ENCODE data around the gene HDAC4.

DNA sequence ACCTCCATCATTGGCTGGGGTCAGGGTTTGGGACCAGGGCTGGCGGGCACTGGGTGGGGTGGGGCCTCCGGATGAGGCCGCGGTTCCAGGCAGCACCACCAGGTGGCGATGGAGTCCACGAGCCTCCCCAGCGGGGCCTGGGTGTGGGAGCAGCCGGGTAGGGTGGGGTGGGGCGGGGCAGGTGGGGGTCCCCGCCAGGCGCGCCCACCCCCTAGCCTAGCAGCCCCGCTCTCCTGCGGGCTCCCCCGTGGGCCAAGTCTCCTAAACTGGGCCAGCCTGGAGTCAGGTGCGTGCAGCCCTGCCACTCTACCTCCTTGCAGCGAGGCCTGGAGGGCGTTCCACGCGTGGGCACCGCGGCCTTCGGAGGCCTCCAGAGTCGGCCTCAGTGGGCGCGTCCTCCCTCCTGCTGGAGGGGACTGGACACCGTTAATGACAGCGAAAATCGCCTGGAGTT lies 365.4 kb downstream of the HDAC4 start:
- TF ChIP-seq POLR2A (IDR thresholded peaks at IDR 0.05; ENCODE audit: low read depth, low read length) (no peak), ZBTB11 (CRISPR knock-in tag; IDR thresholded peaks at IDR 0.05) (no peak), SMAD5 (IDR thresholded peaks at IDR 0.05; ENCODE audit: low read depth) (no peak), POLR2AphosphoS5 (IDR thresholded peaks at IDR 0.05; ENCODE audit: low read length) (no peak), ZZZ3 (IDR thresholded peaks at IDR 0.05; ENCODE audit: control insufficient read depth, insufficient read length, low read depth) (no peak), MAX (IDR thresholded peaks at IDR 0.05; ENCODE audit: low read depth, low read length) (no peak)
- TF ChIP-seq, protein P1, sequence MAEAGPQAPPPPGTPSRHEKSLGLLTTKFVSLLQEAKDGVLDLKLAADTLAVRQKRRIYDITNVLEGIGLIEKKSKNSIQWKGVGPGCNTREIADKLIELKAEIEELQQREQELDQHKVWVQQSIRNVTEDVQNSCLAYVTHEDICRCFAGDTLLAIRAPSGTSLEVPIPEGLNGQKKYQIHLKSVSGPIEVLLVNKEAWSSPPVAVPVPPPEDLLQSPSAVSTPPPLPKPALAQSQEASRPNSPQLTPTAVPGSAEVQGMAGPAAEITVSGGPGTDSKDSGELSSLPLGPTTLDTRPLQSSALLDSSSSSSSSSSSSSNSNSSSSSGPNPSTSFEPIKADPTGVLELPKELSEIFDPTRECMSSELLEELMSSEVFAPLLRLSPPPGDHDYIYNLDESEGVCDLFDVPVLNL (IDR thresholded peaks at IDR 0.05; ENCODE audit: low read depth, low read length), result no peak
- TF ChIP-seq, protein P2, sequence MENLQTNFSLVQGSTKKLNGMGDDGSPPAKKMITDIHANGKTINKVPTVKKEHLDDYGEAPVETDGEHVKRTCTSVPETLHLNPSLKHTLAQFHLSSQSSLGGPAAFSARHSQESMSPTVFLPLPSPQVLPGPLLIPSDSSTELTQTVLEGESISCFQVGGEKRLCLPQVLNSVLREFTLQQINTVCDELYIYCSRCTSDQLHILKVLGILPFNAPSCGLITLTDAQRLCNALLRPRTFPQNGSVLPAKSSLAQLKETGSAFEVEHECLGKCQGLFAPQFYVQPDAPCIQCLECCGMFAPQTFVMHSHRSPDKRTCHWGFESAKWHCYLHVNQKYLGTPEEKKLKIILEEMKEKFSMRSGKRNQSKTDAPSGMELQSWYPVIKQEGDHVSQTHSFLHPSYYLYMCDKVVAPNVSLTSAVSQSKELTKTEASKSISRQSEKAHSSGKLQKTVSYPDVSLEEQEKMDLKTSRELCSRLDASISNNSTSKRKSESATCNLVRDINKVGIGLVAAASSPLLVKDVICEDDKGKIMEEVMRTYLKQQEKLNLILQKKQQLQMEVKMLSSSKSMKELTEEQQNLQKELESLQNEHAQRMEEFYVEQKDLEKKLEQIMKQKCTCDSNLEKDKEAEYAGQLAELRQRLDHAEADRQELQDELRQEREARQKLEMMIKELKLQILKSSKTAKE (IDR thresholded peaks at IDR 0.05; ENCODE audit: low read depth, poor library complexity, severe bottlenecking), result no peak
- TF ChIP-seq, protein P3, sequence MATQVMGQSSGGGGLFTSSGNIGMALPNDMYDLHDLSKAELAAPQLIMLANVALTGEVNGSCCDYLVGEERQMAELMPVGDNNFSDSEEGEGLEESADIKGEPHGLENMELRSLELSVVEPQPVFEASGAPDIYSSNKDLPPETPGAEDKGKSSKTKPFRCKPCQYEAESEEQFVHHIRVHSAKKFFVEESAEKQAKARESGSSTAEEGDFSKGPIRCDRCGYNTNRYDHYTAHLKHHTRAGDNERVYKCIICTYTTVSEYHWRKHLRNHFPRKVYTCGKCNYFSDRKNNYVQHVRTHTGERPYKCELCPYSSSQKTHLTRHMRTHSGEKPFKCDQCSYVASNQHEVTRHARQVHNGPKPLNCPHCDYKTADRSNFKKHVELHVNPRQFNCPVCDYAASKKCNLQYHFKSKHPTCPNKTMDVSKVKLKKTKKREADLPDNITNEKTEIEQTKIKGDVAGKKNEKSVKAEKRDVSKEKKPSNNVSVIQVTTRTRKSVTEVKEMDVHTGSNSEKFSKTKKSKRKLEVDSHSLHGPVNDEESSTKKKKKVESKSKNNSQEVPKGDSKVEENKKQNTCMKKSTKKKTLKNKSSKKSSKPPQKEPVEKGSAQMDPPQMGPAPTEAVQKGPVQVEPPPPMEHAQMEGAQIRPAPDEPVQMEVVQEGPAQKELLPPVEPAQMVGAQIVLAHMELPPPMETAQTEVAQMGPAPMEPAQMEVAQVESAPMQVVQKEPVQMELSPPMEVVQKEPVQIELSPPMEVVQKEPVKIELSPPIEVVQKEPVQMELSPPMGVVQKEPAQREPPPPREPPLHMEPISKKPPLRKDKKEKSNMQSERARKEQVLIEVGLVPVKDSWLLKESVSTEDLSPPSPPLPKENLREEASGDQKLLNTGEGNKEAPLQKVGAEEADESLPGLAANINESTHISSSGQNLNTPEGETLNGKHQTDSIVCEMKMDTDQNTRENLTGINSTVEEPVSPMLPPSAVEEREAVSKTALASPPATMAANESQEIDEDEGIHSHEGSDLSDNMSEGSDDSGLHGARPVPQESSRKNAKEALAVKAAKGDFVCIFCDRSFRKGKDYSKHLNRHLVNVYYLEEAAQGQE (IDR thresholded peaks at IDR 0.05; ENCODE audit: low read depth, low read length), result no peak
- TF ChIP-seq, protein P4, sequence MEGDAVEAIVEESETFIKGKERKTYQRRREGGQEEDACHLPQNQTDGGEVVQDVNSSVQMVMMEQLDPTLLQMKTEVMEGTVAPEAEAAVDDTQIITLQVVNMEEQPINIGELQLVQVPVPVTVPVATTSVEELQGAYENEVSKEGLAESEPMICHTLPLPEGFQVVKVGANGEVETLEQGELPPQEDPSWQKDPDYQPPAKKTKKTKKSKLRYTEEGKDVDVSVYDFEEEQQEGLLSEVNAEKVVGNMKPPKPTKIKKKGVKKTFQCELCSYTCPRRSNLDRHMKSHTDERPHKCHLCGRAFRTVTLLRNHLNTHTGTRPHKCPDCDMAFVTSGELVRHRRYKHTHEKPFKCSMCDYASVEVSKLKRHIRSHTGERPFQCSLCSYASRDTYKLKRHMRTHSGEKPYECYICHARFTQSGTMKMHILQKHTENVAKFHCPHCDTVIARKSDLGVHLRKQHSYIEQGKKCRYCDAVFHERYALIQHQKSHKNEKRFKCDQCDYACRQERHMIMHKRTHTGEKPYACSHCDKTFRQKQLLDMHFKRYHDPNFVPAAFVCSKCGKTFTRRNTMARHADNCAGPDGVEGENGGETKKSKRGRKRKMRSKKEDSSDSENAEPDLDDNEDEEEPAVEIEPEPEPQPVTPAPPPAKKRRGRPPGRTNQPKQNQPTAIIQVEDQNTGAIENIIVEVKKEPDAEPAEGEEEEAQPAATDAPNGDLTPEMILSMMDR (IDR thresholded peaks at IDR 0.05 in 2 of 3, conservative IDR thresholded peaks at IDR 0.05 in 1 of 3; ENCODE audit: control insufficient read depth in 2 of 3, extremely low read depth in 1 of 3, insufficient read depth in 1 of 3, low read depth in 3 of 3, low read length in 3 of 3), result peak; percentile 58 to 91 (median 76)

Measured in GM12878 (cell line).